Tibial nerve (tissue), 4 donors: Measurements from ENCODE around the gene CORO2B.

Source experiments
- CTCF ChIP-seq, 5 experiments: fragments of 200-600 bp in 3 of 5; fragments of 450-650 bp in 2 of 5; sonication (generic) in 3 of 5; IDR thresholded peaks; one replicate each; pipeline ENCODE4 v1.5.1; 2016 to 2019; ENCODE audit warnings: antibody characterized with exemption in 5 of 5, mild to moderate bottlenecking in 3 of 5, moderate library complexity in 2 of 5
- EP300 ChIP-seq, 2 donors: sonication (generic); formaldehyde crosslinking; IDR thresholded peaks; one replicate each; pipeline ENCODE4 v1.6.1; 2017; ENCODE audit warnings: antibody characterized with exemption in 2 of 2, mild to moderate bottlenecking in 1 of 2
- POLR2A ChIP-seq, 2 donors: fragments of 450-650 bp; IDR thresholded peaks; one replicate each; pipeline ENCODE4 v1.6.1; 2017; ENCODE audit warnings: antibody characterized with exemption in 2 of 2, mild to moderate bottlenecking in 2 of 2, moderate library complexity in 2 of 2

DNA sequence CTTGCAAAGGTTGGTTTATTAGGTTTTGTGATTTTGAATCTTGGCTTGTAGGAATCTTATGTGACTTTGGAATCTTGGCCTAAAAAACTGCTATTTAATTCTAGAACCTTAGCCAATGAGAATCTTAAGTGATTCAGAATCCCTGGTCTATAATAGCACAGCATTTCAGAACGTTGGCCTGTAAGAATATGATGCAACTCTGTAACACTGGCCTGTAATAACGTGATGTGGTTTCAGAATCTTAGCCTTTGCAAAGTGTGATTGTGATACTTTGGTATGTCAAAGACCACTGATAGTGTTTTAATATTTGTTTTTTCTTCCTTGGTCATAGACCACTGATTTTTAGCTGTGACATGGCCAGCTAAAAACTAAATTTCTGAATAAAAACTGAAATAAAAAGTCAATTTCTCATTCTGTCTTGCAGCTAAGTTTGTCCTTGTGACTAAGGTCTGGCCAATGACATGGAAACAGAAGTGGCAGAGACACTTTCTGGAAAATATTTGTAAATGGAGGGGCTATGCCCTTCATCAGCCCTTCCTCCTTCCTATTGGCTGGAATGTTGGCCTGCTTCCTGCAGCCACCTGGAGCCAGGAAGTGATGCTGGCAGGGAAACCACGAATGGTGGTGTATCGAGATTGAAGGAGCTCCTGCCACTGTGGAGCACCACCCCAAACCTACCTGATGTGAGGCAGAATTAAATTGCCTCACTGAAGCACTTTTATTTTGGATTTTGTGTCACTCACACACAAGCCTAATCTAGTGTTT, 42.3 kb upstream of the CORO2B start:
- TF ChIP-seq POLR2A (IDR thresholded peaks at IDR 0.05) = no peak
- TF ChIP-seq CTCF (IDR thresholded peaks at IDR 0.05) = no peak
- peak in 1 of 2 donors; percentile 33 for TF ChIP-seq EP300 (IDR thresholded peaks at IDR 0.05)
